HG03571 (cell line): ENCODE results near the gene COL5A1.

Experiments
- ATAC-seq: cut with Tn5 transposase; IDR thresholded peaks from one replicate; pipeline ENCODE4 v1.9.1; 2021; ENCODE audit not compliant: unreplicated experiment

Gene COL5A1

DNA sequence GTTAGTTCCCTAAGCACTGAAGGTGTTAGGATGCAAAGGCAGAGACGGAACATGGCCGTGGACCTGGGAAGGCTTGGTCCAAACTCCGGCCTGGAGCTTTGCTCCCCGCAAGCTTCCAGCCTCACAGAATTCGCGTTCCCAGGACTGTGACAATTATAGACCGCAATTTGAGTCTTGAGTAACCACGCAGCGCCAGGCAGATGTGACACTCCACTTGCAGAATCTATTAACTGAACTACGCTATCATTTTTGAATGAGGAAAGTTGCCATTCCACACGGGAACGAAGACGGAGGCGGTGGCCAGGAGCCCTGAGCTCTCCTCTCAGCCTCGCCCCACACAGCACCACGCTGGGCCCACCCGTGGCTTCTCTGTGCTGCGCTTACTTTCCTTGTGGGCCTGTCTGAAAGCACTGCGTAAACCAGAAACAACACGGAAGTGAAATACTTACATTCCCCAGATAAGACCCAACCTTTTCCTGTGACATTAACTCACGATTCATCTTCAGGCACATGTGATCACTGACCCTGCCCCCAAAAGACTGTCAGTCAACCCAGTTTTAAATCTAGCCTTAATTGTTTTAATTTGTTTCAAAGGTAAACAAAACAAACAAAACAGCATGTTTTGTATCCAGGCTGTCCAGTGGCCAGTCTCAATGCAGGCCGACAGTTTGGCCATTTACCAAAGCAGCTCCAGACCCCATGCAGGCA is 16.1 kb upstream of the COL5A1 start:
- no peak for ATAC-seq

- ATAC-seq = no peak
Observed at GRCh38 chr9:134626069-134626423, 15.6 kb upstream of the COL5A1 start.

DNA sequence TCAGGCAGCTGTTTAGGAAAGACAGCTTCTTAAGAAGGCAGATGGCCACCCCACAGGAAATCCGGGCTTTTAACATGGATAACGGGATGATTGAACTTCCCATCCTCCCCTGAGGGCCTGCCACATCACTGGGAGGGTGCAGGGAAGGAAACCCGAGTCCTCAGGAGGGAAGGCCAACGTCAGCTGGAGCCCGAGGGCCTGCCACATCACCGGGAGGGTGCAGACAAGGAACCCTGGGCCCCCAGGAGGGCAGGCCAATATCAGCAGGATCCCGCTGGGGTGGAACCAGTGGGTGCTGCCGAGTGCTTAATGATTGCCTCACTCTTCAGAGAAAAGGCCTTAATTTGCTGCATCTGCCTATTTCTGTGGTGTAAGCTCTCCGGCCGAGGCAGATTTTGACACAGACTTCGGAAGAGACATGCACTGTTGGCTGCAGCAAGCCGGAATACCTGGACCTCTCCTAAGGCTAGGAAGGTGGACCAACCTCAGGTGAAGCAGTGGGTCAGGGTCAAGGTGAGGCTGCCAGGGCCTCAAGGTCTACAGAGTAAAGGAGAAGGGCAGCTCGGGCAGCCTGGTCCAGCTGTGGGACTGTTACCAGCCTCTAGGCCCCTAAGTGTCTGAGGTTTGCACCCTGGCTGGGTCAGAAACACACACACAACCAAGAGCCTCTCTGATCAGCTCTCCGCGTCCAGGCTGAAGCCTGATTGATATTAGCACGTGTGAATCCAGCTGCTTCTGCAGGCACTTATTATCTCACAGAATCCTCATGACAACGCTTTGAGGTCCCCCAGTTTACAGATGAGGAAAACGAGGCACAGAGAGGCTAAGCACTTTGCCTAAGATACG is 14.8 kb upstream of the COL5A1 start:
- no peak for ATAC-seq

DNA sequence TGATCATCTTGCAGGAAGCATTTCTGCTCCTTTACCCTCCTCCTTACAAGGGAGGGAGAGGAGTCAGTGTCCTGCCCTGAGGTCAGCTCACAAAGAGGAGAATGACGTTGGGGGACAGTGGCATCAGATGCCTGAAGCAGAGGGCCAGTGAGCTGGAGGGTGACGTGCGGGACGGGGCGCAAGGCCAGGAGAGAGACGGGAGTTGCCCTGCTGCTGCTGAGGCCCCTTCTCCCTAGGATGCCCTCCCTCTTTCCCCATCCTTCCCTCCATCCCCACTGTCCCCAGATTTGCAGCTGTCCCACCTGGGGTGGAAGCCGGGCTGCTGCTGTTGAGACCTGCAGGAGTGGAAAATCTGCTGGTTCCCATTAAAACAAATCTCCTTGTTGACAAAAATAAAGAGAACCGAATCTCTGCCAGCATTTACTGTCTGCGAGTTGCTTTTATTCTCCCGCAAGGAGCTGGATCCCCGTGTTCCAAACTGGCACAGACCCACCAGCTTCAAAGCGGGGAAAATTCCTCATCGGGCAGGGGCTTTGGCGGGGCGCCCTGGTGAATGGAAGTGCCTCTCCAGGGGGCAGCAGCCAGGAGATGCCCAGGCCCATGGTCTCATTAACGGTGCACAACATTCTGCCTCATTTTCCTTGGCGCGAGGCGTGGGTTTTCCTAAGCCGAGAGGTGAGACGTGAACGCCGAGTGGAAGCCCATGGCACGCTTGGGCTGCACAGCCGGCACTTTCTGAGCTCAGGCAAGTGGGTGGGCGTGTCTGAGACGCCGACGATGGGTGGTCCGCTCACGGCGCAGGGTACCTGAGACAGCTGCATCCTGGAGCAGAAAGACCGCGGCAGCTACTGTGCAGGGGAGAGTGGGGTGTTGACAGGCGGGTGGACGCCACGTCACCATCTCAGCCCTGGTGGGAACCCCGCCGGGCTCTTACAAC is 13.9 kb upstream of the COL5A1 start:
- ATAC-seq = no peak

GRCh38 chr9:134628354-134628736 is 13.3 kb upstream of the COL5A1 start:
- no peak for ATAC-seq

DNA sequence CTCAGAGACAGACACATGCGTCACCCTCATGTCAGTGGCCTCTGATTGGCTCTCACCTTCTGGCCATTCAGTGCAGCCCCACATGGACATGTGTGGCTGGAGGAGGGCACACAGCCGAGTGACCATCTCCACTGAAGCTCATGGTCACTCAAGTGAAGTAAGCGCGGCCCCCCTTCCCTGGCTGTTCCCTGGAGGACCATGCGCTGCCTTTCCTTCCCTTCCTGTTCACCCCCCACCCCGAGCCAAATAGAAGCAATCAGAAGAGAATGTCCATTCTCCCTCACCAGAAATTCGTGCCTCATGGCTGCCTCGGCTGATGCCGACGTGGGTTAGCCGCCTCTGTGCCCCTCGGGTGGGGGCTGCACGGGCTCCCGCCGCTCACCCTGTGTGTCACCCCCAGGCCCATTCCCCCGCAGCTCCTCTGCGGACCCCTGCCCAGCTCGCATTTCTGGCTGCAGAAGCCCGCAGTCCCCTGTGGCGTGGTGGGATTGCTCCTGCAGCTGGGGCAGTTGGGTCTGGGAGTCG is 12.5 kb upstream of the COL5A1 start:
- ATAC-seq = no peak

- no peak for ATAC-seq
Observed at GRCh38 chr9:134629586-134630392, 11.8 kb upstream of the COL5A1 start.

GRCh38 chr9:134630393-134630790 is 11.2 kb upstream of the COL5A1 start:
- ATAC-seq = no peak

DNA sequence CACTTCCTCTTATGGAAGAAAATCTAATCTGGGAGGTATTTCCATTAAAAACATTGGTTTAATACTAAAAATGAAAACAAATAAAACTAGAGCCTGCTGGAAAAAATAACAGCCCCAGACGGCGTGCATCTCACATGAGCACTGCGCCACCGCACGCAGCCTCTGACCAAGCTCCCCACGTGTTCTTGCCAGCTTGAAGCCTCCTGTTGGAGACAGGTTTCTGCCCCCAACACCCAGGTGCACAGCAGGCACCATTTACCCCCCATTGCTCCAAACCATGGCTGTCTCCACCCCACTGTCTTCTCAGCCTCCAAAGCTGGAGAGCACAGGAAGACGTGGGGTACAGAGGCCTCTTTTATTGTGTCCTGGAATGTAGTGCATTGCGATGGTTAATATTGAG is 10.7 kb upstream of the COL5A1 start:
- ATAC-seq = no peak

DNA sequence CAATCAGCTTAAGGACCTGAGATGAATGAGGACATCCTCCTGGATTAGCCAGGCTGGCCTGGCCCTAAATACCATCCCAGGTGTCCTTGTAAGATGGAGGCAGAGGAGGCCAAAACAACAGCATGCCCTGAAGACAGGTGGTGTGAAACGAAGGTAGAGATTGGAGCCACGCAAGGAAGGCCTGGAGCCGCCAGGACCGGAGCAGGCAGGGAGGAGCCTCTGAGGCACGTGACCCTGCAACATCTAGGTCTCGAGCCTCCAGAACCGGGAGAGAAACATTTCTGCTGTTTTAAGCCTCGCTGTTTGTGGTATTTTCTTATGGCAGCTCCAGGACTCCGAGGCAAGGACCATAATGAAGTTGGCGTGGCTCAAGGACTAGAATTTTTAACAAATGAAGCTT is 9.7 kb upstream of the COL5A1 start:
- ATAC-seq = no peak

GRCh38 chr9:134632329-134632728 is 9.3 kb upstream of the COL5A1 start:
- no peak for ATAC-seq

GRCh38 chr9:134633362-134634142 is 8.1 kb upstream of the COL5A1 start:
- no peak for ATAC-seq

DNA sequence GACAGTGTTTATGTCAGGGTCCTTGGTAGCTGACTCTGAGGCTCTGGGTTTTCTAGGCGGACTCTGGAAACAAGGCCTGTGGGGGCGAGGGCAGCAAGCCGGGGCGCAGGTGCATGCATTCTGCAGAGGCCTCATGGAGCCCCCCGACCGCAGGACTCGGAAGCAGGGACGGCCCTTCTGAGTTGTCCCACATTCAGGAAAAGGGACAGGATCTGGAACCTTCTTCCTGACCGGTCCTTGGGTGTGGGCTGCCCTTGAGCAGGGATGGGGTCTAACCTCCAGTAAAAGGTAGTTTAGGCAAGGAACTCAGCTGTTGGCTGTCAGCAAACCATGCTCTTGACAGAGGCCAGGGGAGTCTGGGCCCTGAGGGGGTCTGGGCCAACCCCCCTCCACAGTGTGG is 7.4 kb upstream of the COL5A1 start:
- ATAC-seq = no peak

- ATAC-seq = no peak
Observed at GRCh38 chr9:134634667-134635230, 6.9 kb upstream of the COL5A1 start.

DNA sequence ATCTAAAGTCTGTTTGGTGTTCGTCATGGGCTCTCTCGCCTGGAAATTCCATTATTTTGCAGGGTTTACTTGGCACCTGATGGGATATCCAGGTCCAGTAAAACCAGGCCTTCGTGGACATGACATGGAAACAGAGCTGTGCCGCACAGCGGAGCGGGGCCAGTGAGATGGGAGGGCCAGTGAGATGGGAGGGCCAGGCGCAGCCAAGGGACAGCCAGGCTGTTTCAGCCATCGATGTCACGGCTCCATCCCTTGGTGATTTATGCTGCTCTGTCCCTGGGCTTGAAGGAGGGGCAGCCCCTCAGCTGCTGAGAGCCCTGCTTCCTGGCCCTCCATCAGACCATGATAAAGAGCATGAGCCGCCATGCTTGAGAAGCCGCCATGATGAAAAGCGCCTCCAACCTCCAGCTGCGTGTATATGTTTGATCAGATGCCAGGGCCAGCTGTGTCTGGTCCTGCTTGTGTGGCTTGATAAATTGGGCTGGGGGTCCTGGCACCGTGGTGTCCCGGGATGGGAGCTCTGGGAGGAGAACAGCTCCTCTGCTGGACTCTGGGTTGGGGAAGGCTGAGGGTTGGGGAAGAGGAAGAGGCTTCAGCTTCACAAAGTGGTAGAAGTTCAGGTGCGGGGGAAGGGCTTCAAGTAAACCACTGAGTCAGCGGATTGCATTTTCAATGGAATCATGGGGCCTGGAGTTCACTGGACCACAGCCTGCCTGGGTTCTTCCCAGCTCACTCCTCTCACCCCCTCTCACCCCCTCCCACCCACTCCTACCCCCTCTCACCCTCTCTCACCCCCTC is 6.1 kb upstream of the COL5A1 start:
- no peak for ATAC-seq

- no peak for ATAC-seq
Observed at GRCh38 chr9:134636149-134636507, 5.5 kb upstream of the COL5A1 start.

DNA sequence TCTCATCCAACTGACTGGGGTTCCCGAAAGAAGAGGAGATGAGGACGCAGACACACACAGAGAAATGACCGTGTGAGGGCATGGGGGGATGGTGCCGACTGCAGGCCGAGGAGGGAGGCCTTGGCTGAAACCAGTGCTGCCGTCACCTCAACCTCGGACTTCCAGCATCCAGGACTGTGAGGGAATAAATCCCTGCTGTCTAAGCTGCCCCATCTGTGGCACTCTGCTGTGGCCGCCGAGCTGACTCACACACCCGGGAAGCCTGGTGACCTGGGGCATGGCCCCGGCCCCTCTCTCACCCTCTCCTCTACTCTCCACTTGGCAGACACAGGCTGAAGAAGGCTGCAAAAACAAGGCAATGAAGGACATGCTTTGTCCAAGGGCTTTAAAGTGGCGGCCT is 4.4 kb upstream of the COL5A1 start:
- no peak for ATAC-seq

- no peak for ATAC-seq
Observed at GRCh38 chr9:134637696-134638501, 3.7 kb upstream of the COL5A1 start.
